NCI-H2081 treated with DMSO at 0.1 percent for 48 hours (cell line): Measurements from ENCODE around the gene HADHA.

Experiments used
- DNase-seq: peaks from one replicate; lab custom pipeline; 2025; lab: John Stamatoyannopoulos, UW

HADHA gene

GRCh38 chr2:26191316-26192159, 52.9 kb downstream of the HADHA start:
- DNase-seq, result no peak

DNA sequence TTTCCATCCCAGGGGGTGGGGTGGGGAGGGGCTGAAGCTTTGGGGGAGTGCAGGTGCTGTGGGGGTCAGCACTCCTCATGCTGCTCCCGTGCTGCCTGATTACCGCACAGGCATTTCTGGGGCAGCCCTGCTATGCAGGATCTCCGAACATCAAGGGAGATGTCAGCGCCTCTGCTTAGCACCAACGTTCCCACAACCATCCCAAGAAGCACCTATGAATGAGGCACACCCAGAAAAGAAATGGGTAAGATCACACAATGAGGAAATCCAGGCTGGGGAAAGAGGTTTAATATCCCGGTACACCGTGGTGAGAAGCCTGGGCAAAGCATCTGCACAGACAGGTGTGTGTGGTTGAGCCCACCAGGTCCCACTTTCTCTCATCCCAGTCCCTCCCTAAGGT, 54.1 kb downstream of the HADHA start:
- DNase-seq, result no peak

DNA sequence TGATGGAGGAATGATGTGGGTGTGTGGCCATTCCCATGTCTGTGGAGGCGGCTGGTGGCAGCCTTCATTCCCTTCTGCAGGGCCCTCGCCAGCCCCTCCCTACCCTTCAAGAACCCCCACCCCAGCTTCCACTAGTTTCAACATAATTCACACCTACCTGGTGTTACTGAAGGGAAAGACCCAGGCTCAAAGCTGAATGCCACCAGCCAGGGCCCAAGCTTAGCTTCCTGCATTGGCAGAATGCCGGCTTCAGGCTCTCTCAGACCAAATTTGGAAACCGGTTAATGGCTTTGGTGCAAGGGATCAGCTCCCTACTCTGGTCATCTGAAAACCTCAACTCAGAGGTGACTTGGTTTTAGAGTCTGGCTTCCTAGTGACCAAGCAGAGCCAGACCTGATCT, 54.7 kb downstream of the HADHA start:
- DNase-seq, result no peak

DNA sequence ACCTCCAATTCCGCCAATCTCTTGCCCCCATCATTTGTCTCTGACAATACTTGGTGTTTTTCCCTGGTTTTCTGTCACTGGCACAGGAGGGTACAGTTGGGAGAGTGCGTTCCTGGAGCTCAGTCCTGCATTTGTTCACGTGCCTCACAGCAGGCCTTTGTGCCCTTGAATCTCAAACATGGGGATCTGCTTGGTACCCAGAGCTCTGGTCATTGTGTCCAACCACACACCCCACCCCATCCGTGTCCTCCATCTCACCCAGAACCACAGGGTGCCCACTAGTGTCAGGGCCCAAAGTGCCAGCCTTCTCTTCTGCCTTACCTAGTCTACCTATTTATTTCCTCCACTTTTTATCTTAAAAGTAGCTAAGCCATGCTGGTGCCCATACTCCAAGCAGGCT, 55.3 kb downstream of the HADHA start:
- DNase-seq, result no peak

DNA sequence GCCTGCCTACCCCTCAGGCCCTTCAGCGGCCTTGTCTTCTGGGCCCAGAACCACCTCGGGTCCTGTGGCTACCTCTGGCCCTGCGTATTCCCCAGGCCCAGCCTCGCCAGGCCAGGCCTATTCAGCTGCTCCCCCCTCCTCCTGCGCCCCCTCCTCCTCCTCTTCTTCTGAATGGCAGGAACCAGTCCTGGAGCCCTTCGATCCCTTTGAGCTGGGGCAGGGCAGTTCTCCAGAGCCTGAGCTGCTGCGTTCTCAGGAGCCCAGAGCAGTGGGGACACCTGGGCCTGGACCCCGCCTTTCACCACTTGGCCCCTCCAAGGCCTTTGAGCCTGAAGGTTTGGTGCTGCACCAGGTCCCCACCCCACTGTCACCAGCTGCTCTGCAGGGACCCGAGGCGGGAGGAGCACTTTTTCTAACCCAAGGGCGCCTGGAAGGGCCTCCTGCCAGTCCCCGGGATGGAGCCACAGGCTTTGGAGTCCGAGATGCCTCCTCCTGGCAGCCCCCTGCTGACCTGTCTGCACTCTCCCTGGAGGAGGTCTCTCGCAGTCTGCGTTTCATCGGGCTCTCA, 56.8 kb downstream of the HADHA start:
- DNase-seq, result no peak

DNA sequence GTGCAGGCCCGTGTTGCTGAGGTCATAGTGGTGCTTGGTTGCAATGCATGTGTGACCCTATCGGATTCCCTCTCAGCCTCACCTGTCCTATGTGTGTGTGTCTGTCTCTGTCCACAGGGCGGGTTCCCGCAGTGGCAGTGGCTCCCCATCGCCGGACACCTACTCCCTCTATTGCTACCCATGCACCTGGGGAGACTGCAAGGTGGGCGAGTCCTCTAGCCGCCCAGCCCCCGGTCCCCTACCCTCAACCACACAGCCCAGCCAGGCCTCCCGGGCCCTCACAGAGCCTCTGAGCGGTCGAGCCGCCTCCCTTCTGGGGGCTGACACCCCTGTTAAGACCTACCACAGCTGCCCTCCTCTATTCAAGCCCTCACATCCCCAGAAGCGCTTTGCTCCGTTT, 57.3 kb downstream of the HADHA start:
- no peak for DNase-seq

GRCh38 chr2:26185954-26186770, 58.3 kb downstream of the HADHA start:
- DNase-seq, result no peak

DNA sequence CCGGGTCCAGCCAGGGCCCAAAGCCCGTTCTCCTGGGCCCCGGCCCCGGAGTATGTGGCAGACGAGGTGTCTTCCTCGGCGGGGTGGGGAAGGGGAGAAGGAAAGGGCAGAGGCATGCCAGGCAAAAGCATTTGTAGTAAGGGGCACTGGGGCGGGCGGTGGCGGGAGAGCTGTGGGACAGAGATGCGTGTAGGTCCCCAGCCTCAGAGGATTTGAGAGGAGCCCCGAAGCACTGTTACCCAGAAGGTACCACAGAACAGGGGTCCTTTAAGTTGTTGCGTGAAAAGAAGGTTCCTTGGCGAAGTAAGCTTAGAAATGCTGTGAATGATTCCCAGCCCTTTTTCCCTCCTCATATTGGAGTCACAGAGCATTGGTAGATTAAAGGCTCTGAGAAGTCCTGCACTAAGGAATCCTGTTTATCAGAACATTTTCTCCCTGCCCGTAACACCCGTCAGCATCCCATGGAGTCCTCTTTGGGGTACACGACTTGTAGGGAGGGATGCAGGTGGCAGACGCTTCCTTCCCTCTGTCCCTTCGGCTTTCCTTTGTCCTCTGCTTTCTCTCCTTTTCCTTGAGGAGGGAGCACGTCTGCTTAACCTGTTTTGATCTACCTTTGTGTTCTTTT, 59.0 kb downstream of the HADHA start:
- no peak for DNase-seq

- no peak for DNase-seq
Measured at GRCh38 chr2:26184555-26185303, 59.7 kb downstream of the HADHA start.

- no peak for DNase-seq
Measured at GRCh38 chr2:26184121-26184520, 60.3 kb downstream of the HADHA start.

GRCh38 chr2:26182887-26183630, 61.4 kb downstream of the HADHA start:
- no peak for DNase-seq

GRCh38 chr2:26182441-26182840, 62.0 kb downstream of the HADHA start:
- no peak for DNase-seq

GRCh38 chr2:26179446-26179913, 65.0 kb downstream of the HADHA start:
- no peak for DNase-seq

GRCh38 chr2:26178746-26179436, 65.5 kb downstream of the HADHA start:
- no peak for DNase-seq

DNA sequence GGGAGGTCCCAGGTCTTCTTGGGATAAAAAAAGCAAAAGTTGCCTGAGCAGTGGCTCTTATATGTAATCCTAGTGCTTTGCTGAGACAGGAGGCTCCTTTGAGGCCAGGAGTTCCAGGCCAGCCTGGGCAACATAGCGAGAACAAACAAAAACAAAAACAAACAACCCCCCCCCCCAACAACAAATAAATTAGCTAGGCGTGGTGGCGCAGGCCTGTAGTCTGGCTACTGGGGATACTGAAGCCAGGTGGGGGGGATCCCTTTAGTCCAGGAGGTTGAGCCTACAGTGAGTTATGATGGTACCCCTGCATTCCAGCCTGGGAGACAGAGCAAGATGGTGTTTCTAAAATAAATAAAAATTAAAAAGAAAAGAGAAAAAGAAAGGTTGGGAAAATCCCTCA, 66.2 kb downstream of the HADHA start:
- no peak for DNase-seq

DNA sequence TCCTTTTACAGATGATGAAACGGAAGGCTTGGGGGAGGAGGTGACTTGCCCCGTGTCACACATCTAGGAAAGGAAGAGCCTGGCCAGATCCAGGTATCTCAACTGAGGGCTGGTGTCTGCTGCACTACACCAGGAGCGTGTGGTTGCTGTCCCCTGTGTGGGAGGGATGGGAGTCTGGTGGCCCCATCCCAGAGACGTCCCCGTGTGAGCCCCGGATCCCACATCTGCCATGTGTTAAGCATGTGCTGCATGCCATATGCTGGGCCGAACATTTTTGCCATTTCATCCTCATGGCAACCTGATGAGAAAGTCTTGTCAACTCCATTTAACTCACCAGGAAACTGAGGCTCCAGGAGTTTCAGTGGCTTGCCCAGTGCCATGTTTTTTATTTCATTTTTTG, 67.3 kb downstream of the HADHA start:
- DNase-seq, result no peak

- DNase-seq, result no peak
Measured at GRCh38 chr2:26176279-26176615, 68.2 kb downstream of the HADHA start.

DNA sequence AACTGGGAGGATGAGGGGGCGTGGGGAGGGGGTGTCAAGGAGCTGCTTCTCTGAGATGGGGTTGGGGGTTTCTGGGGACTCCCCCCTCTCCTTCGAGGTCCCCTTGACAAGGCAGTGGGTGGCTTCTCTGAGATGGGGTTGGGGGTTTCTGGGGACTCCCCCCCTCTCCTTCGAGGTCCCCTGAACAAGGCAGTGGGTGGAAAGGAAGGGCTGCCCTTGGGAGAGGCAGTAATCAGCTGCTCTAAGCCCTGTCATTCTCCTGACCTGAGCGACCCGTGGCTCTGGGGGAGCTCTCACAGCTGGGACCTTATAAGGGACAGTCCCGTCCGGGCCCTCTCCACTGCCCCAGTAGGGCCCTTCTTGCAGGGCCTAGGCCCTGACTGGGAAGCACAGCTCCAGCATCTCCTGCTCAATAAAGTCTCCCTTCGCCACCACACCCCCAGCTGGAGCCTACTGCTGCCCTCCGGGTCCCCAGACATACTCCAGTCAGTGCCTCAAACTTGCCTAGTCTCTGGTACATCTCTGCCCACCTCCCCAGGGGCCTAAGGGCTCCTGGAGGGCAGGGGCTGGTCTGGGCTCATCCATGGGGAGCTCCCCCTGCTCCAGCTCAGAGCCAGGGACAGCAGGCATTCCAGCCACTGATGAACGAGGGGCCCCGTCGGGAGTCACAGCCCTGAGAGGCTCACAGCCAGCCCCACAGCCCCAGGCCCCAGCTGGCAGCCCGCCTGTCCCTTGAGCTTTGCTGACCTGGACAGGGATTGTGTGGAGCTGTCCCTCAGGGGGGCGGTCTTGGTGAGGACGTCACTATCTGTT, 68.8 kb downstream of the HADHA start:
- DNase-seq, result no peak

DNA sequence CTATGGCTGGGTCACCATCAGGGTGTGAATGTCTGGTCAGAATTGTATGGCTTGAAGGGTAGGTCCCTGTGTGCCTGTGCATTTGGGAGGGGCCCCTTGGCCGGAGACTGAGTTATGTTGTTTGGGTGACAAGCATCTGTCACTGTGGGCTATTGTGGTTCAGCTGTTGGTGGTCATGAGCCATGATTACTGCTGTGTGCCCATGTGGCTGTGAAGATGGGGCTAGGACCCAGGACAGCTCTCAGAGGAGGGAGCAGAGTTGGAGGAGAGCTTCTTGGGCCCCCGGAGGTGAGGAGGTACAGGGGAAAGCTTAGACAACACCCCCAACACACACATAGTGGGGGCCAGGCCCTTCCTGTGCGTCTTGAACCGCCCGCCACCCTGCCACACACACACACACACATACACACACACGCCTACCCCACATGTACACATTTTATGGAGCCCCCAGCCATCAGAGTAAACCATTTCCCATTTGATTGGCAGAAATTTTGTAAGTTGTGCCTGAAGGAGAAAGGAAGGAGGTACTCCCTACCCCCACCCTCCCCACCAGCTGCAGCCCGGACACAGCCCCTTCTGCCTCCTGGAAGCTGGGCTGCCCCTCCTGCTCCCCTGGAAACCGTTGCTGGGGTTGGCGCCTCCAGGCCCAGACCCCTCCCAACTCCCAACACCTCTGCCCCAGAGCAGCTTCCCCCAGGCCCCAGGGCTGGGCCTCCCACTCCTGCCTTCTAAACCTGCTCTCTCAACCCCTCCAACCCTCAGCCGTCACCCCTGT, 69.6 kb downstream of the HADHA start:
- no peak for DNase-seq
